GM12864 (cell line): ENCODE measurements around the gene ADPRS.

Experiments
- DNase-seq: peaks from one replicate; pipeline ENCODE4 v3.0.0-alpha.2; 2011; ENCODE audit warnings: low read depth
- H3K4me3 ChIP-seq: 2 replicates; pipeline ENCODE4 v1.5.1; 2011; ENCODE audit warnings: mild to moderate bottlenecking, low read depth, low read length, control low read depth
- CTCF ChIP-seq: IDR thresholded peaks from 2 replicates; pipeline ENCODE4 v1.5.1; 2011; ENCODE audit warnings: low read depth, mild to moderate bottlenecking, moderate library complexity, low read length, control low read depth, inconsistent platforms; ENCODE audit errors: missing control alignments

Gene ADPRS

GRCh38 chr1:36137226-36137625 is 48.5 kb downstream of the ADPRS start:
- H3K4me3 ChIP-seq: no peak overlapping the region
- DNase-seq: no peak
- TF ChIP-seq CTCF: no peak

- no peak for TF ChIP-seq CTCF
- H3K4me3 ChIP-seq: no peak overlapping the region
- DNase-seq: no peak
Measured at GRCh38 chr1:36137776-36138175, 49.1 kb downstream of the ADPRS start.

GRCh38 chr1:36139521-36139920 is 50.8 kb downstream of the ADPRS start:
- no peak for TF ChIP-seq CTCF
- no peak for DNase-seq
- no peak overlapping the region for H3K4me3 ChIP-seq

GRCh38 chr1:36142121-36142520 is 53.4 kb downstream of the ADPRS start:
- H3K4me3 ChIP-seq: no peak overlapping the region
- TF ChIP-seq CTCF: no peak
- no peak for DNase-seq

- no peak for DNase-seq
Measured at GRCh38 chr1:36143424-36143823, 54.7 kb downstream of the ADPRS start.

More at GRCh38 chr1:36143424-36143823, 54.7 kb downstream of the ADPRS start:
- no peak overlapping the region for H3K4me3 ChIP-seq
- no peak for TF ChIP-seq CTCF
